Stimulated activated CD8-positive, alpha-beta memory T cell treated with anti-CD3 and anti-CD28 coated beads, Interleukin-15, amount 100 ng/mL, for 24 hours (primary cell): ENCODE results near the gene HFE.
"Not testable (repeated sequence)": the region's sequence is repeated elsewhere in the genome, so short reads cannot be mapped to it uniquely, and the experiment has no call there.

Source experiments
- DNase-seq: peaks from one replicate; pipeline ENCODE4 v3.0.0-alpha.2; 2020; ENCODE audit warnings: low read depth

Gene HFE

DNA sequence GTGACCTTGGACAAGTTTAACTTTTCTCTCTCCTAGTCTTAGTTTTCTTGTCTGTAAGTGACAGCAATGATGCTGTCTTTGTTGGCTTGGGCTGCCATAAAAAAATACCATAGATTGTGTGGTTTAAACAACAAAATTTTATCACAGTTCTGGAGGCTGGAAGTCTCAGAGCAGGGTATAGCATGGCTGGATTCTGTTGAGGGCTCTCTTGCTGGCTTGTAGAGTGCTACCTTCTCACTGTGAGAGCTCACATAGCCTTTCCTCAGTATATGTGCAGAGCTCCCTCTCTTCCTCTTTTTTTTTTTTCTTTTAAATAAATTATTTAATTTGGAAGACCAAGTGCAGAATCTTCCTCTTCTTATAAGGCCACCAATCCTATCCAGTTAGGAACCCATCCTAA, 26.3 kb downstream of the HFE start:
- DNase-seq, result no peak

DNA sequence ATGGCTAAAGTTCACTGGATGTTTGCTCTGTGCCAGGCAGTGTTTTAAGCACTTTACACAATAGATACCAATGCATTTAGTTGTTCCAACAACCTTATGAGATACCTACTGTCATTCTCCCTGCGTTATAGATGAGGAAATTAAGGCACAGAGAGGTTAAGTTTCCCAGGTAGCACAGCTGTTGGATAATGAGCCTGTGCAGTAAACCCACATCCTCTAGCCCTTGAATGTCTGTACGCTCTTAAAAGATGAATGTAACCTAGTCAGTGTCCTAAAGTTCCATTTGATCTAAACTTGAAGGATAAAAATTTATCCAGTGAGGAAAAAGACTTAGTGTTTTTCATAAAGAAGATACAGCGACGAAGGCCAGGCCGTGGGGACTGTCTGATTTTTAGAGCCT, 28.0 kb downstream of the HFE start:
- DNase-seq, result no peak

DNA sequence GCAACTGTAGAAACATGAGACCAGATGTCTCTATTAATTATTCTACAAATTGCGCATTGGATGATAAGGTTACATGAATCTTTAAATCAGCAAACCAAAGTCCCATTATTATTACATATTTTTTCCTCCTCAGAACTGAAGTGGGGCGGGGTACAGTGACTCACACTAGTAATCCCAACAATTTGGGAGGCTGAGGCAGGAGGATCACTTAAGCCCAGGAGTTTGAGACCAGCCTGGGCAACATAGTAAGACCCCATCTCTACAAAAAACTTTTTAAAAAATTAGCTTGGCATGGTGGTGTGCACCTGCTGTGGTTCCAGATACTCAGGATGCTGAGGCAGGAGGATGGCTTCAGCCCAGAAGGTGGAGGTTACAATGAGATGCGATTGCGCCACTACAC, 29.0 kb downstream of the HFE start:
- no peak for DNase-seq

DNA sequence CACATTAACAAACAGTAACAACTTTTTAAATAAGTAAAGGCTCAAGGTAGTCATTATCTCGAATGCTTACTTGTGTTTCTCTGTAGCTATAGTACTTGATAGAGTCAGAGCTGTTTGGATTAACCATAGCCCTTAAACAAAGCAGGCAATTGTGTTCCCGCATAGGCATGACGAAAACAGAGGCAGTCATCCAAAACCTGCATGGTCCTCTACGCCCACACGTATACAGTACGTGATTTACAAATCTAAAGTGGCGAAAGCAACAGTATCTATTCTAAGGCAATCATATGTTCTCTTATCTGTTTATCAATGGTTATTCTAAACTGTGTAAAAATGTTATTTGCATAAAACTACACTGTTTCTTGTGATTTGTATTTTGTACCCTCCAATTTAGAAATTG, 31.8 kb downstream of the HFE start:
- DNase-seq, result no peak

GRCh38 chr6:26120115-26120514, 32.9 kb downstream of the HFE start:
- DNase-seq, result not testable (repeated sequence)

GRCh38 chr6:26120807-26121140, 33.5 kb downstream of the HFE start:
- DNase-seq, result no peak

DNA sequence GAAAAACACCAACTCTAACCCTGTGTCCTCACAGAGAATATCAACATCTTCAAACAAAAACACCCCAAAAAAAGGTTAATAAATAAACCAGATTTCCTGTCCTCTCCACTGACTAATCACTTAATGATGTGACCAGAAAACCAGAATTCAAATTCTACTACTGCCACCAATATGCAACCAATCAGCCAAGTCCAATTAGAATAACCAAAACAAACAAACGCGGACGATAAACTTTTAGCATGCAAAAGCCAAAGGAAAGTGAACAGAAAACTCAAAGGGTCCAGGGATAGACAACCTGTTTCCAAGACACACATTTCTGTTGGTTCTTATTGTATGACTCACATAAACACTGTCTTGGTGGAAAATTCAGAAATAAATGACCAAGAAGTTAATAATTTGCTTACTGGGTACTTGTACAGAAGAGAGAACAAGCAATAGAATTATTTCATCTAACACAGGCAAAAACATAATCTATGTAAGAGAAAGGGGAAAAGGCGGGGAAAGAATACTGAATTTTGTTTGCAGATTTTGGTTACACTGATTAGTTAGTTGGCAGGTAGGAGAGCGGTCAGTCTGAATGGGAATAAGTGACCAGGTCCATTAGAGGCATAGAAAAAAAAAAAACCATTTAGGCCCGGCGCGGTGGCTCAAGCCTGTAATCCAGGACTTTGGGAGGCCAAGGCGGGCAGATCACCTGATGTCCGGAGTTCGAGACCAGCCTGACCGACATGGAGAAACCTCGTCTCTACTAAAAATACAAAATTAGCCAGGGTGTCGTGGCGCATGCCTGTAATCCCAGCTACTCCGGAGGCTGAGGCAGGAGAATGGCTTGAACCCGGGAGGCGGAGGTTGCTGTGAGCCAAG, 34.1 kb downstream of the HFE start:
- no peak for DNase-seq

- DNase-seq, result no peak
Observed at GRCh38 chr6:26122005-26122388, 34.8 kb downstream of the HFE start.

GRCh38 chr6:26122402-26122792, 35.2 kb downstream of the HFE start:
- no peak for DNase-seq

GRCh38 chr6:26122793-26123674, 35.8 kb downstream of the HFE start:
- DNase-seq, result peak; percentile 53

DNA sequence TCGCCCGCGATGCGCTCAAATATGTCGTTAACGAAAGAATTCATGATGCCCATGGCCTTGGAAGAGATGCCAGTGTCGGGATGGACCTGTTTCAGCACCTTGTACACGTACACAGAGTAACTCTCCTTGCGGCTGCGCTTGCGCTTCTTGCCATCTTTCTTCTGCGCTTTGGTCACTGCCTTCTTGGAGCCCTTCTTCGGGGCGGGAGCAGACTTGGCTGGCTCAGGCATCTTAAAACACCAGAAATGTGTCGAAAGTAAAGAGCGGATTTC, 36.4 kb downstream of the HFE start:
- no peak for DNase-seq

DNA sequence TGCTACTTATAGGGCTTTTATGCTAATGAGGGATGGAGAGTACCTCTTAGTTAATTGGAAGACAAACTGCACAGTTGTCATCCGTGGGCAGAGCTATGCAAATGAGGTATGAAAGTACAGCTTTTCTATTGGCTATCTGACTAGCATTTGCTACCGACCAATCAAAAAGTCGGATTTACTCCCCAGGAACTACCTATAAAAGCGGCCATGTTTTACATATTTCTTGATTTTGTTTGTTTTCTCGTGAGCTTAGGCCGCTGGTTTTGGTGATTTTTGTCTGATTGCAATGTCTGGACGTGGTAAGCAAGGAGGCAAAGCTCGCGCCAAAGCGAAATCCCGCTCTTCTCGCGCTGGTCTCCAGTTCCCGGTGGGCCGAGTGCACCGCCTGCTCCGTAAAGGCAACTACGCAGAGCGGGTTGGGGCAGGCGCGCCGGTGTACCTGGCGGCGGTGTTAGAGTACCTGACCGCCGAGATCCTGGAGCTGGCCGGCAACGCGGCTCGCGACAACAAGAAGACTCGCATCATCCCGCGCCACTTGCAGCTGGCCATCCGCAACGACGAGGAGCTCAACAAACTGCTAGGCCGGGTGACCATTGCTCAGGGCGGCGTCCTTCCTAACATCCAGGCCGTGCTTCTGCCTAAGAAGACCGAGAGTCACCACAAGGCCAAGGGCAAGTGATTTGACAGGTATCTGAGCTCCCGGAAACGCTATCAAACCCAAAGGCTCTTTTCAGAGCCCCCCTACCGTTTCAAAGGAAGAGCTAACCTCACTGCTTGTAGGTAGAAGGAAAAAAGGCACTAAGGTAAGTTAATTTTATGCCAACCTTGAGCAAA, 36.9 kb downstream of the HFE start:
- DNase-seq, result no peak

DNA sequence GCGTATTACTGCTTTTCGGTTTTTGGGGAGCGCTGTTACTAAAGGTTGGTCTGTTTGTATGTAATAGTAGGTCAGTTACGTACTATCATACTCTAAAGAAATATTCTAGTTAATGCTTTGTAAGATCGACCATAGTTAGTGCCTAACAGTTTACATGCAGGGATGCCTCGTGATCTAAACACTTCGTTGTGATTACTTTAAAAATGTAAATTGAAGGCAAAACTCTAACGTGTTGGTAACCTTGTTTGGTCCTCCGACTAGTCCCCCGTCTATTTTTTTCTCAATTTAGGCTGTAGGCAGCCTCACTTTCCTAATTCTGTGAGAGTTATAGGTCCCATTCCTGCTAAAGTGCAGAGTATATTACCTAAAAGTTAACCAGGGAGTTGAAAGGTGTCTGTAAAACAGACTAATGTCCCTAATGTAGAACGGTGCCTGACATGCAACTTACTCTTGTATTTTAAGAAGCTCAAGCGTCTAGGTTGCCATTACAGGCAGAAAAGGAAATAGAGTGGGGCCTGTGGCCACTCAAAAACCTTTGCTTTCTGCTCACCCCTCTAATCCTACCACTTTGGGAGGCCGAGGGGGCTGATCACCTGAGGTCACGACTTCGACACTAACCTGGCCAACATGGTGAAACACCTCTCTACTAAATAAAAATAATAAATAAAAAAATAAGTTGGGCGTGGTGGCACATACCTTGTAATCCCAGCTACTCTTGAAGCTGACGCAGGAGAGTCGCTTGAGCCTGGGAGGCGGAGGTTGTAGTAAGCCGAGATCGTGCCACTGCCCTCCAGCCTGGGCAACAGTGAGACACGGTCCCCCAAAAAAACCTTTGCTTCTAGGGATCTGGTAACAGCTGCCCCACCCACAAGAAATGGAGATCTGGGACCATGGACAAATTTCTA, 37.8 kb downstream of the HFE start:
- DNase-seq, result no peak

DNA sequence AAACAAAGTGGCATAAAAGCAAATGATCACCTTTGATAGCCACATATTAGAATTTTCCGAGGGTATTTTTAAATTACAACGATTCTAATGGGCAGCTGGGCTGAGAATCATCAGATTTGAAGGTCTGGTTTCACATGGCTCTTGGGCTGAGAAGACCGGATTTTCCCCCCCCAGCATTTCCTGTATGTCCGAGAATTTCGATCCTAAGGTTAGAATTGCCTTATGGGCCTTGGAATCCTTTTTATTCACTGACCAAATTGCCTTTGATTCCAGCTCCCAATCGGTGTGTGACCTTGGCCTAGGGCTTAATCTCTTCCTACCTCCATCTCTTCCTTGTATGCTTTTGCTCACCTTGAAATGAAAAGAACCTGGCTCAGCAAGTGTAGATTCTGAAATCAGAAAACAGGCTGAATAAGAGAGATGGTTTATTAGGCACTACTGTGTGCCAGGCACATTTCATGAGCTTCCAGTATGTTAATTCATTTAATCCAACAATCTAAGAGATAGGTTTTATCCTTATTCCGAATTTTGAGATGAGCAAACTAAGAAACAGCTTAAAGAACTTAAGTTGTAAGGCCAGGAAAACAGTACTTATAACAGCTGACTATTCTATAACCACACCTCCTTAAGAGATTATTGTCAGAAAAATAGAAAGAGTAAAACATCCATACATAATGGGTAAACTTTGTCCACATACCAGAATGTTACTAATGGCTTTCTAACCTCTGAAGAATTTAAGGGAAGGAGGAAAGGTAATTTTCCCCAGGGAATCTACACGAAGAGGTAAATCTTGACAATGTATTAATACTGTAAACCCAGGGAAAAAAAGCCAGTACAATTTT, 39.4 kb downstream of the HFE start:
- DNase-seq, result no peak

- no peak for DNase-seq
Observed at GRCh38 chr6:26128013-26128771, 41.0 kb downstream of the HFE start.

DNA sequence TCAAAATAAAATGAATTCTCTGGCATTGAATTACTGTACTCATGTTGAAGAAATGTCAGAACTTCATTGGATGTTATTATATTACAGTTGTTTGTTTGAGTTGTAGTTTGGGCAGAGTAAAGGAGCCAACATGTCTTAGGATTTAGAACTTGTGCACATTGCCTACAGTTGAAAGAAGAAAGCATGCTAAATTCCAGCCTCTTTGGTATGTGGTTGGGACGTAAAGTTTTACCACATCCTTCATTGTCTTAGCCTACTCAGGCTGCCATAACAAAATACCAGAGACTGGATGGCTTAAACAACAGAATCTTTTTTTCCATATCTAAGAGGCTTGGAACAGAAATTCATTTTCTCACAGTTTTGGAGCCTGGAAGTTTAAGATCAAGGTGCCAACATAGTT, 42.4 kb downstream of the HFE start:
- DNase-seq, result no peak

DNA sequence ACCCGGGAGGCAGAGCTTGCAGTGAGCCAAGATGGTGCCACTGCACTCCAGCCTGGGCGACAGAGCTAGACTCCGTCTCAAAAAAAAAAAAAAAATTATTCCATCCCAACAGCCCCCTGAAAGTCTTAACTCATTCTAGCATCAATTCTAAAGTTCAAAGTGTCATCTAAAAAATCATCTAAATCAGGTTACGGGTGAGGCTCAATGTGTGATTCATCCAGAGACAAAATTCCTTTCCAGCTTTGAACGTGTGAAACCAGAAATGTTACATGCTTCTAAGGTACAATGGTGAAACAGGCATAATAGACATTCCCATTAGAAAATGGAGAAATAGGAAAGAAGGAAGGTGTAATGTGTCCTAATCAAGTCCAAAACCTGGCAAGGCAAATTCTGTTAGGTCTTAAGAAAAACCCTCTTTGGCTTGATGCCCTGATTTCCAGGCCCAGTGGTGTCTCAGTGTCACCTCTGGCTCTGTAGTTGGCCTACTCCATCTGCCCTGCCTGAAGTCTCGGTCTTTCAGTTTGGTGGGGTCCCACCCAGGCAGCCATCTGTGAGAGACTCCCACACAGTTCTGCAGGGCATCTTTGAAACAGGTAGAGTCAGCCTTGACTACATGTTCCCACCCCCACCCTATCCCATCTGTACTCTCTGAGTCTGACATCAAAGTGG, 43.5 kb downstream of the HFE start:
- no peak for DNase-seq

GRCh38 chr6:26131618-26132017, 44.4 kb downstream of the HFE start:
- no peak for DNase-seq

DNA sequence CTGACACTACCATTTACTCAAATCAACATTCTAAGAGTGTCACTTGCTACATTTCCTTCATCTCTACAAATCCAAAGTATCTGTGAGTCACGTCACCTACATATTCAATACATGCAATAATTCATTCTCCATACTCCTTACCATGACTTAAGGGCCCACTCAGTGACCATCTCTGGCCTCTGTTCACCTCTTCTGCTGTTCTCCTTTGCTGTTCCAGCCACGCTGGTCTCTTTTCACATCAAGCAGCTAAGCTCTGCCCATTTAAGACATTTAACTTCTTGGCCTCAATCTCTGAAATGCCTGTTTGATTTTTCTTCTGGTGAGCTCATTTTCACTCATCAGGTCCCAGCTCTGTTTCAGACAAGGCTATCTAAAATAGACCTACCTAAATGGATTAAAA, 46.5 kb downstream of the HFE start:
- no peak for DNase-seq
